ENCODE measurements around the gene OLA1. TPM values are rescaled to one million over a fixed set of nuclear protein-coding genes. Genes with fewer than 3 reads are reported as not detected.

The OLA1 gene
- total RNA-seq, 1 donor from 2014 or later, result 323 TPM

DNA sequence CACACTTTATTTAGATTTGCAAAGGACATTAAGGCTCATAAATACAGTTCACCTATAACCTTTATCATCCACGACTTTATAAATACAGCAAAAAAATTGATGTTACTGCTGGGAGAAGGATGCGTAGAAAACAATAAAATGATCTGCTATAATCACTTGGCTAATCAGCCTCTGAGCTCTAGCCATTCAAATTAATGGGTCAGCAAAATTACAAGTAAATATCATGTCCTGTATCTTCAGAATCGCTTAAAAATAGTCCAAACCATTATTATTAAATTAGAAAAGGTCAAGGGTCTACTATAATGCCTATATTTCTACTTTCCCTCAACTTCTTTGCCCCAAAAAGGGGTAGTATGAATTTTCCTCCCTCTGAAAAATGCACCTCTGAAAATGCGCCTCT, 40.3 kb downstream of the OLA1 start:
- H3K27me3 ChIP-seq, result no peaks in the 10 kb centered on the region
- no peak overlapping the region for H2AFZ ChIP-seq (replicated peaks)
- H3K79me2 ChIP-seq (ENCODE audit: low read depth), result peaks cover 53% of the 10 kb centered on the region
- H3F3A ChIP-seq (ENCODE audit: low read depth), result no peaks in the 10 kb centered on the region
- H3K27ac ChIP-seq, result no peak overlapping the region
- H3K27ac Mint-ChIP-seq, result no peak overlapping the region
- H3K36me3 Mint-ChIP-seq, result peaks cover 4% of the 10 kb centered on the region
- DNase-seq (ENCODE audit: low spot score), result no peak
- no peak overlapping the region for H3K4me3 Mint-ChIP-seq
- no peak overlapping the region for H3K4me2 ChIP-seq
- H3K4me1 ChIP-seq, result no peaks in the 10 kb centered on the region
- no peaks in the 10 kb centered on the region for H3K27me3 Mint-ChIP-seq (ENCODE audit: insufficient read depth, low read depth)
- no peak overlapping the region for H3K9ac ChIP-seq
- H3K4me3 ChIP-seq, result no peak overlapping the region
- H3K36me3 ChIP-seq, result no peaks in the 10 kb centered on the region
- TF ChIP-seq EZH2 (IDR thresholded peaks at IDR 0.05) (no peak), EZH2phosphoT487 (IDR thresholded peaks at IDR 0.05) (no peak)
- TF ChIP-seq, protein P1, sequence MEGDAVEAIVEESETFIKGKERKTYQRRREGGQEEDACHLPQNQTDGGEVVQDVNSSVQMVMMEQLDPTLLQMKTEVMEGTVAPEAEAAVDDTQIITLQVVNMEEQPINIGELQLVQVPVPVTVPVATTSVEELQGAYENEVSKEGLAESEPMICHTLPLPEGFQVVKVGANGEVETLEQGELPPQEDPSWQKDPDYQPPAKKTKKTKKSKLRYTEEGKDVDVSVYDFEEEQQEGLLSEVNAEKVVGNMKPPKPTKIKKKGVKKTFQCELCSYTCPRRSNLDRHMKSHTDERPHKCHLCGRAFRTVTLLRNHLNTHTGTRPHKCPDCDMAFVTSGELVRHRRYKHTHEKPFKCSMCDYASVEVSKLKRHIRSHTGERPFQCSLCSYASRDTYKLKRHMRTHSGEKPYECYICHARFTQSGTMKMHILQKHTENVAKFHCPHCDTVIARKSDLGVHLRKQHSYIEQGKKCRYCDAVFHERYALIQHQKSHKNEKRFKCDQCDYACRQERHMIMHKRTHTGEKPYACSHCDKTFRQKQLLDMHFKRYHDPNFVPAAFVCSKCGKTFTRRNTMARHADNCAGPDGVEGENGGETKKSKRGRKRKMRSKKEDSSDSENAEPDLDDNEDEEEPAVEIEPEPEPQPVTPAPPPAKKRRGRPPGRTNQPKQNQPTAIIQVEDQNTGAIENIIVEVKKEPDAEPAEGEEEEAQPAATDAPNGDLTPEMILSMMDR (IDR thresholded peaks at IDR 0.05), result no peak
- H3K9me3 ChIP-seq (ENCODE audit: low read depth), result no peaks in the 10 kb centered on the region
- no peaks in the 10 kb centered on the region for H3K4me1 Mint-ChIP-seq
- H3K9me3 Mint-ChIP-seq, result no peaks in the 10 kb centered on the region
- peaks cover 33% of the 10 kb centered on the region for H4K20me1 ChIP-seq (ENCODE audit: low read depth)

DNA sequence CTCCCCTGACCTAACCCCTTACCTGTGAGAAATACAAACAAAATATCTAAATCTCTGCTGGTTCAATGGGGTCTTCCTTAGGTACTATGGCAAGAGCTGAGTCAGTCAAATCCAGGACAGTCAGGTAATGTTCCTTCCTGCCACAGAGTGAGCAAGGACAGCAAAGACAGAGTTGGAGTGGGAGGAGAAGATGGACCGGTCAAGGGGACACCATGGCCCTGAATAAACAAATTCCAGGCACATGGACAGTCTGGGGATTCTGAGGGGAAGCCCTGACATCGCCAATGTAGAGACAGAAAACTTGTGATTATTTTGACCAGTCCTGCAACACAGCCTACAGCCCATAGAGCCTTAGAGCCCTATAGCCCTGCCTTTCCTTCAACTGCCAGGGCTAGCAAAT, 42.8 kb downstream of the OLA1 start:
- Mint-ChIP-seq H3K27ac (no peak overlapping the region), H3K36me3 (peaks cover 12% of the 10 kb centered on the region), H3K27me3 (ENCODE audit: insufficient read depth, low read depth) (no peaks in the 10 kb centered on the region), H3K9me3 (no peaks in the 10 kb centered on the region), H3K4me3 (no peak overlapping the region), H3K4me1 (no peaks in the 10 kb centered on the region)
- Histone ChIP-seq H4K20me1 (ENCODE audit: low read depth) (peaks cover 46% of the 10 kb centered on the region), H3K9ac (no peak overlapping the region), H3K4me1 (no peaks in the 10 kb centered on the region), H3K4me2 (no peak overlapping the region), H3F3A (ENCODE audit: low read depth) (peaks cover 4% of the 10 kb centered on the region), H2AFZ (replicated peaks) (no peak overlapping the region), H3K27me3 (no peaks in the 10 kb centered on the region), H3K9me3 (ENCODE audit: low read depth) (no peaks in the 10 kb centered on the region), H3K4me3 (no peak overlapping the region), H3K27ac (no peak overlapping the region), H3K36me3 (no peaks in the 10 kb centered on the region), H3K79me2 (ENCODE audit: low read depth) (peaks cover 78% of the 10 kb centered on the region)
- TF ChIP-seq, protein P1 (IDR thresholded peaks at IDR 0.05), result no peak
- TF ChIP-seq EZH2 (IDR thresholded peaks at IDR 0.05), result no peak
- TF ChIP-seq EZH2phosphoT487 (IDR thresholded peaks at IDR 0.05), result no peak
- DNase-seq (ENCODE audit: low spot score), result no peak

GRCh38 chr2:174202188-174202587, 46.1 kb downstream of the OLA1 start:
- Histone ChIP-seq H3K4me3 (no peak overlapping the region), H2AFZ (replicated peaks) (no peak overlapping the region), H3K9me3 (ENCODE audit: low read depth) (no peaks in the 10 kb centered on the region), H3K79me2 (ENCODE audit: low read depth) (peaks cover 85% of the 10 kb centered on the region), H3K4me2 (no peak overlapping the region), H3F3A (ENCODE audit: low read depth) (peaks cover 4% of the 10 kb centered on the region), H3K27ac (no peak overlapping the region), H3K9ac (no peak overlapping the region), H4K20me1 (ENCODE audit: low read depth) (peaks cover 62% of the 10 kb centered on the region), H3K4me1 (peaks cover 5% of the 10 kb centered on the region), H3K36me3 (no peaks in the 10 kb centered on the region), H3K27me3 (no peaks in the 10 kb centered on the region)
- peaks cover 5% of the 10 kb centered on the region for H3K4me1 Mint-ChIP-seq
- H3K27me3 Mint-ChIP-seq (ENCODE audit: insufficient read depth, low read depth), result no peaks in the 10 kb centered on the region
- no peak overlapping the region for H3K27ac Mint-ChIP-seq
- no peaks in the 10 kb centered on the region for H3K9me3 Mint-ChIP-seq
- H3K4me3 Mint-ChIP-seq, result no peak overlapping the region
- TF ChIP-seq EZH2 (IDR thresholded peaks at IDR 0.05), result no peak
- no peak for DNase-seq (ENCODE audit: low spot score)
- H3K36me3 Mint-ChIP-seq, result peaks cover 12% of the 10 kb centered on the region

DNA sequence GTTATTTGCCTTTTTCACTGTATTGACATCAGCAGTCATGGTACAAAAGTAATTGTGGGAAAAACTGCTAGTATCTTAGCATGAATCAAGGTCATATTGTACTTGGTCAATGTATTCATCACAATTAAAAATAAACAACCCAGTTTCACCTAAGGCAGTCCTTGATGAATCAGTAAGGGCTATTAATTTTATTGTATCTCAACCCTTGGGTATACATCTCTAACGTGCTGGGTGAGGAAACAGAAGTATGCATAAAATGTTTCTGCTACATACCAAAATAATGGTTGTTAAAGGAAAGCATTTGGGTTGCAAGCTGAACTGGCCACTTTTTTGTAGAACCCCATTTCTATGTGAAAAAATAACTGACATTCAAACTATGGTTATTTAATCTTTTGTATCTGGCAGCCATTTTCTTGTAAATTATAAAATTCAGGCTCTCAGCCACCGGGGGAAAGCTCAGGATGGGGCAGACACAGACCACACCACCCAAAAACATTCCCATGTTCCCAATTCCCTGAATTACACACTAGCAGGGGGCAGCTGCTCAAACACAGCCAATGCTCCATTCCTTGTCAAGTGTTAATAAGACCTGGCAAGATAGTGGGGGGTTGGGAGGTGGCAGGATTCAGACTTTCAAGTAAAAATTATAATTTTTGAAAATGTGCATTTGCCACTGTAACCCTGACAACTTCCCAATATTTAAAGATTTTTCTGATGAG, 49.3 kb downstream of the OLA1 start:
- DNase-seq (ENCODE audit: low spot score), result no peak
- H3K4me2 ChIP-seq, result no peak overlapping the region

More for the DNA sequence above, 49.3 kb downstream of the OLA1 start:
- Histone ChIP-seq H3K4me3 (no peak overlapping the region), H2AFZ (replicated peaks) (no peak overlapping the region), H3K9me3 (ENCODE audit: low read depth) (no peaks in the 10 kb centered on the region), H3K36me3 (no peaks in the 10 kb centered on the region), H3K4me1 (peaks cover 5% of the 10 kb centered on the region), H4K20me1 (ENCODE audit: low read depth) (peaks cover 52% of the 10 kb centered on the region), H3K9ac (no peak overlapping the region), H3K27ac (no peak overlapping the region), H3F3A (ENCODE audit: low read depth) (peaks cover 4% of the 10 kb centered on the region), H3K79me2 (ENCODE audit: low read depth) (peaks cover 77% of the 10 kb centered on the region), H3K27me3 (no peaks in the 10 kb centered on the region)
- Mint-ChIP-seq H3K9me3 (peaks cover 3% of the 10 kb centered on the region), H3K27me3 (ENCODE audit: insufficient read depth, low read depth) (no peaks in the 10 kb centered on the region), H3K27ac (no peak overlapping the region), H3K4me3 (no peak overlapping the region), H3K36me3 (peaks cover 14% of the 10 kb centered on the region), H3K4me1 (peaks cover 5% of the 10 kb centered on the region)
- TF ChIP-seq EZH2 (IDR thresholded peaks at IDR 0.05), result no peak
- TF ChIP-seq EZH2phosphoT487 (IDR thresholded peaks at IDR 0.05), result no peak
- TF ChIP-seq, protein P1 (IDR thresholded peaks at IDR 0.05), result no peak

Measured in neural progenitor cell (in vitro differentiated cells).